Raji (cell line): Measurements from ENCODE around the gene ANKRD49.

Source experiments
- POLR2A ChIP-seq: IDR thresholded peaks from 2 replicates; pipeline ENCODE4 v1.6.1; 2011; ENCODE audit warnings: low read depth, low read length, control low read depth; ENCODE audit not compliant: insufficient read depth

Gene ANKRD49

DNA sequence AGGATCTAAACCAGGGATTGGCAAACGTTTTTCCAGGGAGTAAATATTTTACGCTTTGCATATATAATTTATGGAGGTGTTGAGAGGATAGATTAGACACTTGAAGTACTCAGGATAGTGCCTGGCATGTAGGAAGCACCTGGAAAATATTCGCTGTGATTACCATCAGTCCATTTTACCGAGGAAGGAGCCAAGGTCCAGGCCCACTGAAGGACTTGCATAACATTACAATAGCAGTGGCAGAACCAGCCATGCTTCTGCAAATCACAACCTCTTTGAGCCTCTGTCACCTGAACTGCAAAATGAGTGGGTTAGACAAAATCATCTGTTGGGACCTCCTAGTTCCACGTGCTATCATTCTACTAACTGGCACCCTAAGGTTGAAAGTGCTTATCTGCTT is 55.4 kb downstream of the ANKRD49 start:
- no peak for TF ChIP-seq POLR2A
